OCI-LY3 (cell line): ENCODE results near the gene FOLR1.
"Not testable (repeated sequence)": the region's sequence is repeated elsewhere in the genome, so short reads cannot be mapped to it uniquely, and the experiment has no call there.

Experiments
- EZH2phosphoT487 ChIP-seq: fragments of 200-600 bp; shearing (Covaris generic); IDR thresholded peaks from 2 replicates; pipeline ENCODE4 v1.6.1; 2018; ENCODE audit warnings: antibody characterized with exemption, mixed run types, low read depth
- TF ChIP-seq, protein P1 (sequence below): fragments of 200-600, 300-600 bp; sonication (generic); IDR thresholded peaks from 2 replicates; pipeline ENCODE4 v1.5.1; 2014; ENCODE audit warnings: antibody characterized with exemption, low read length, low read depth

GRCh38 chr11:72201445-72201844, 9.5 kb downstream of the FOLR1 start:
- TF ChIP-seq, protein P1, sequence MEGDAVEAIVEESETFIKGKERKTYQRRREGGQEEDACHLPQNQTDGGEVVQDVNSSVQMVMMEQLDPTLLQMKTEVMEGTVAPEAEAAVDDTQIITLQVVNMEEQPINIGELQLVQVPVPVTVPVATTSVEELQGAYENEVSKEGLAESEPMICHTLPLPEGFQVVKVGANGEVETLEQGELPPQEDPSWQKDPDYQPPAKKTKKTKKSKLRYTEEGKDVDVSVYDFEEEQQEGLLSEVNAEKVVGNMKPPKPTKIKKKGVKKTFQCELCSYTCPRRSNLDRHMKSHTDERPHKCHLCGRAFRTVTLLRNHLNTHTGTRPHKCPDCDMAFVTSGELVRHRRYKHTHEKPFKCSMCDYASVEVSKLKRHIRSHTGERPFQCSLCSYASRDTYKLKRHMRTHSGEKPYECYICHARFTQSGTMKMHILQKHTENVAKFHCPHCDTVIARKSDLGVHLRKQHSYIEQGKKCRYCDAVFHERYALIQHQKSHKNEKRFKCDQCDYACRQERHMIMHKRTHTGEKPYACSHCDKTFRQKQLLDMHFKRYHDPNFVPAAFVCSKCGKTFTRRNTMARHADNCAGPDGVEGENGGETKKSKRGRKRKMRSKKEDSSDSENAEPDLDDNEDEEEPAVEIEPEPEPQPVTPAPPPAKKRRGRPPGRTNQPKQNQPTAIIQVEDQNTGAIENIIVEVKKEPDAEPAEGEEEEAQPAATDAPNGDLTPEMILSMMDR = not testable (repeated sequence)
- TF ChIP-seq EZH2phosphoT487 = not testable (repeated sequence)
